ENCODE results near the gene AKNA. TPM values are rescaled to one million over a fixed set of nuclear protein-coding genes. Genes with fewer than 3 reads are reported as not detected.

AKNA gene
- total RNA-seq, 1 experiment from 2014 or later = 29.3 TPM

- CTCF ChIA-PET = interaction anchor here (0.5 to 6.0 kb wide), 36 partner anchors 8 to 605 kb away, joined by 3 to 130 read pairs (median 7); partner anchors contain the start of genes AKNA and TEX53
- POLR2A ChIA-PET = interaction anchor here (1.4 kb wide), 1 partner anchor 247 kb away, joined by 4 read pairs; no protein-coding TSS in a partner anchor
- no peak overlapping the region for H3K27ac Mint-ChIP-seq
- no peak for DNase-seq (ENCODE audit: low spot score)
- no peaks in the 10 kb centered on the region for H3K27me3 Mint-ChIP-seq (ENCODE audit: low read depth)
- no peaks in the 10 kb centered on the region for H3K36me3 Mint-ChIP-seq
- H3K4me3 Mint-ChIP-seq = no peak overlapping the region
- H3K4me1 Mint-ChIP-seq = peaks cover 22% of the 10 kb centered on the region
- no peaks in the 10 kb centered on the region for H3K9me3 Mint-ChIP-seq
- ATAC-seq = no peak
- TF ChIP-seq FOXP1 (CRISPR knock-in tag; IDR thresholded peaks at IDR 0.05; ENCODE audit: borderline replicate concordance) (0 out of 2 replicates have a peak, but pooled peaks have one; percentile 50), CDX4 (CRISPR knock-in tag; IDR thresholded peaks at IDR 0.05; ENCODE audit: borderline replicate concordance) (no peak)
Observed at GRCh38 chr9:114406441-114406840, 18.7 kb upstream of the AKNA start.

DNA sequence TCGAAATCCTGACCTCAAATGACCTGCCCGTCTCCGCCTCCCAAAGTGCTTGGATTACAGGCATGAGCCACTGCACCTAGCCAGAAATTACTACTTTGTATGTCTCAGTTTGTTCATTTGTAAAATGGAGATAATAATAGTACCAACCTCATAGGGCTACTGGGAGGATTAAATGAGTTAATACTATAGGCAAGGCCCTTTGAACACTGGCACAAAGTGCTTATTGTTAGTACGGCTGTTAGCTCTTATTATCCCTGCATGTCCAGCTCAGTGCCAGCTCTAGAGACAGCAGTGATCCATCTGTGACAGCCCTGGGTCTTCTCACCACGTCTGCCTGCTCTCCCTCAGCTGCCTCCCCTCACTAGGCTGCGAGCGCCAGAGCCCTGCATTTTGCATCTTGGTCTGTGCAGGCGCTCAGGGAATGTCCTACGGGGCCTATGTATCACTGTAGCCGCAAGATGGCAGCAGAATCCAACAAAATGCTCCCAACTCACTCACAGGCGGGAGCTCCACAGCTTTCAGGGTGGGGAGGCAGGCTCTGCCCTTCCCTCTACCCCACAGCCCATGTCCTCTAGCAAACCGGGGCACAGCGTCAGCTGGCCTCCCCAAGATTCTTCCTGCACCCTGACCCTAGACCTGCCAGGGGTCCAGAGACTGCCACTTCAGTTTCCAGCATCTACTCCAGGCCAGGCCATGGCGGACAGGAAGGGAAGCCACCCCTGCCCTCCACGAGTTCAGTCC lies 17.7 kb upstream of the AKNA start:
- ChIA-PET POLR2A (interaction anchor here (0.6 to 1.4 kb wide), 2 partner anchors 199 to 248 kb away, joined by 4 read pairs; no protein-coding TSS in a partner anchor), CTCF (interaction anchor here (0.6 to 6.0 kb wide), 64 partner anchors 9 to 606 kb away, joined by 3 to 130 read pairs (median 5); partner anchors contain the start of genes AKNA, ATP6V1G1, TEX53 and TMEM268)
- Mint-ChIP-seq H3K36me3 (no peaks in the 10 kb centered on the region), H3K4me1 (peaks cover 19% of the 10 kb centered on the region), H3K4me3 (no peak overlapping the region), H3K27me3 (ENCODE audit: low read depth) (no peaks in the 10 kb centered on the region), H3K9me3 (no peaks in the 10 kb centered on the region), H3K27ac (no peak overlapping the region)
- ATAC-seq = peak; percentile 93
- DNase-seq (ENCODE audit: low spot score) = peak; percentile 82
- TF ChIP-seq NR2C2 (CRISPR knock-in tag; IDR thresholded peaks at IDR 0.05) = no peak
- no peak for TF ChIP-seq JAZF1 (CRISPR knock-in tag; IDR thresholded peaks at IDR 0.05)
- TF ChIP-seq, protein P1, sequence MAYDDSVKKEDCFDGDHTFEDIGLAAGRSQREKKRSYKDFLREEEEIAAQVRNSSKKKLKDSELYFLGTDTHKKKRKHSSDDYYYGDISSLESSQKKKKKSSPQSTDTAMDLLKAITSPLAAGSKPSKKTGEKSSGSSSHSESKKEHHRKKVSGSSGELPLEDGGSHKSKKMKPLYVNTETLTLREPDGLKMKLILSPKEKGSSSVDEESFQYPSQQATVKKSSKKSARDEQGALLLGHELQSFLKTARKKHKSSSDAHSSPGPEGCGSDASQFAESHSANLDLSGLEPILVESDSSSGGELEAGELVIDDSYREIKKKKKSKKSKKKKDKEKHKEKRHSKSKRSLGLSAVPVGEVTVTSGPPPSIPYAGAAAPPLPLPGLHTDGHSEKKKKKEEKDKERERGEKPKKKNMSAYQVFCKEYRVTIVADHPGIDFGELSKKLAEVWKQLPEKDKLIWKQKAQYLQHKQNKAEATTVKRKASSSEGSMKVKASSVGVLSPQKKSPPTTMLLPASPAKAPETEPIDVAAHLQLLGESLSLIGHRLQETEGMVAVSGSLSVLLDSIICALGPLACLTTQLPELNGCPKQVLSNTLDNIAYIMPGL (CRISPR knock-in tag; IDR thresholded peaks at IDR 0.05) = peak; percentile 26; the same call in 1 of the 2 replicates
- no peak for TF ChIP-seq PRRX2 (CRISPR knock-in tag; IDR thresholded peaks at IDR 0.05)
- TF ChIP-seq CTCF (IDR thresholded peaks at IDR 0.05) = peak; percentile 66
- TF ChIP-seq MXD4 (CRISPR knock-in tag; IDR thresholded peaks at IDR 0.05; ENCODE audit: borderline replicate concordance) = no peak
- no peak for TF ChIP-seq FOXK1 (CRISPR knock-in tag; IDR thresholded peaks at IDR 0.05)
- TF ChIP-seq, protein P2, sequence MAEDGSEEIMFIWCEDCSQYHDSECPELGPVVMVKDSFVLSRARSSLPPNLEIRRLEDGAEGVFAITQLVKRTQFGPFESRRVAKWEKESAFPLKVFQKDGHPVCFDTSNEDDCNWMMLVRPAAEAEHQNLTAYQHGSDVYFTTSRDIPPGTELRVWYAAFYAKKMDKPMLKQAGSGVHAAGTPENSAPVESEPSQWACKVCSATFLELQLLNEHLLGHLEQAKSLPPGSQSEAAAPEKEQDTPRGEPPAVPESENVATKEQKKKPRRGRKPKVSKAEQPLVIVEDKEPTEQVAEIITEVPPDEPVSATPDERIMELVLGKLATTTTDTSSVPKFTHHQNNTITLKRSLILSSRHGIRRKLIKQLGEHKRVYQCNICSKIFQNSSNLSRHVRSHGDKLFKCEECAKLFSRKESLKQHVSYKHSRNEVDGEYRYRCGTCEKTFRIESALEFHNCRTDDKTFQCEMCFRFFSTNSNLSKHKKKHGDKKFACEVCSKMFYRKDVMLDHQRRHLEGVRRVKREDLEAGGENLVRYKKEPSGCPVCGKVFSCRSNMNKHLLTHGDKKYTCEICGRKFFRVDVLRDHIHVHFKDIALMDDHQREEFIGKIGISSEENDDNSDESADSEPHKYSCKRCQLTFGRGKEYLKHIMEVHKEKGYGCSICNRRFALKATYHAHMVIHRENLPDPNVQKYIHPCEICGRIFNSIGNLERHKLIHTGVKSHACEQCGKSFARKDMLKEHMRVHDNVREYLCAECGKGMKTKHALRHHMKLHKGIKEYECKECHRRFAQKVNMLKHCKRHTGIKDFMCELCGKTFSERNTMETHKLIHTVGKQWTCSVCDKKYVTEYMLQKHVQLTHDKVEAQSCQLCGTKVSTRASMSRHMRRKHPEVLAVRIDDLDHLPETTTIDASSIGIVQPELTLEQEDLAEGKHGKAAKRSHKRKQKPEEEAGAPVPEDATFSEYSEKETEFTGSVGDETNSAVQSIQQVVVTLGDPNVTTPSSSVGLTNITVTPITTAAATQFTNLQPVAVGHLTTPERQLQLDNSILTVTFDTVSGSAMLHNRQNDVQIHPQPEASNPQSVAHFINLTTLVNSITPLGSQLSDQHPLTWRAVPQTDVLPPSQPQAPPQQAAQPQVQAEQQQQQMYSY (CRISPR knock-in tag; IDR thresholded peaks at IDR 0.05) = no peak
- TF ChIP-seq ZNF232 (CRISPR knock-in tag; IDR thresholded peaks at IDR 0.05) = no peak
- no peak for TF ChIP-seq EMX1 (CRISPR knock-in tag; IDR thresholded peaks at IDR 0.05)
- TF ChIP-seq ZNF263 (CRISPR knock-in tag; IDR thresholded peaks at IDR 0.05; ENCODE audit: low read depth) = no peak
- 0 out of 2 replicates have a peak, but pooled peaks have one; percentile 35 for TF ChIP-seq SP1 (CRISPR knock-in tag; conservative IDR thresholded peaks at IDR 0.05)
- peak; percentile 18; the same call in 1 of the 2 replicates for TF ChIP-seq ETV6 (CRISPR knock-in tag; IDR thresholded peaks at IDR 0.05)
- no peak for TF ChIP-seq GRHL2 (CRISPR knock-in tag; IDR thresholded peaks at IDR 0.05; ENCODE audit: insufficient replicate concordance, severe bottlenecking)
- TF ChIP-seq FOXP4 (CRISPR knock-in tag; IDR thresholded peaks at IDR 0.05) = 0 out of 2 replicates have a peak, but pooled peaks have one; percentile 26
- TF ChIP-seq MYBL2 (CRISPR knock-in tag; IDR thresholded peaks at IDR 0.05) = no peak
- no peak for TF ChIP-seq ZNF423 (CRISPR knock-in tag; IDR thresholded peaks at IDR 0.05)
